ENCODE data around the gene GREB1L.

The GREB1L gene

DNA sequence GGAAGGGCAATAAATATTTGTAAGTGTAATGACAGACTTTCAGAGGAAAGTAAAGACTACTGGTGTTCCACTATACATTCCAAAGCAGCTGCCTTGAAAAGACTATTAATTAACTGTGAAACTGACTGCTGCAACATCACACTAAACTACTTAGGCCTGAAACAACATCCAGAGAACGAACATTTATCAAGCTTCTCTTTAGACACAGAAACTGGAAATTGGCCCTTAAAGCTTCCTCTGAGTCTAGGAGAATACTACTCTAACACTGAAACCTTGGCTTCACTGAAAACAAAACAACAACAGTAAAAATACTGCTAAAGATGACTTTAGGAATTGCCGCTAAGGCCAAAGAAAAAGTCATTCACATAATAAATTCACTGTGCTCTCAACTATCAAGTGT lies 283.9 kb downstream of the GREB1L start:
- Histone ChIP-seq H3K27me3 (replicated peaks; ENCODE audit: control insufficient read depth, insufficient read depth, low read length) (no peaks in the 10 kb centered on the region), H3K9ac (ENCODE audit: low read length) (no peak overlapping the region), H3K4me3 (ENCODE audit: low read length) (no peak overlapping the region), H3K36me3 (ENCODE audit: control insufficient read depth, insufficient read depth, low read length, severe bottlenecking) (peaks cover 61% of the 10 kb centered on the region), H3K4me1 (ENCODE audit: control insufficient read depth, insufficient read depth, low read length) (no peaks in the 10 kb centered on the region), H3K9me3 (ENCODE audit: control insufficient read depth, low read length) (no peaks in the 10 kb centered on the region)
- DNase-seq (ENCODE audit: low read depth) = no peak

DNA sequence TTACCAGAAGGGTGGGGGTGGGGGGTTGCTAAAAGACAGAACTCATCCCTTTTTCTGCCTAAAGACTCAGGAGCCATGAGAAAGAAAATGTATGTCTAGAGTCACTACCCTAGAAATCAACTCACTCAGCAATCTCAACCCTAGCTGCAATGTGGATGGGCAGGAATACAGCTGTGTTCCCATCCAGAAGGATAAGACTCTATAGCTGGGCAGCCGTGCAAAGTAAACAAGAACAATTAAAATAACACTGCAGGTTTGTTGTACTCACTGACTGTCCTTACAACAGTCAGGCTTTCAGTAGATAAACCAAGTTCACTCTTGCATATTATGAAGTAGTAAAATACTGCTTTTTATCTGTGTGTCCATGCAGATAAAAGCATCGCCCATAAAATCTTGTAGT lies 284.4 kb downstream of the GREB1L start:
- Histone ChIP-seq H3K4me1 (ENCODE audit: control insufficient read depth, insufficient read depth, low read length) (no peaks in the 10 kb centered on the region), H3K36me3 (ENCODE audit: control insufficient read depth, insufficient read depth, low read length, severe bottlenecking) (peaks cover 61% of the 10 kb centered on the region), H3K9me3 (ENCODE audit: control insufficient read depth, low read length) (no peaks in the 10 kb centered on the region), H3K27me3 (replicated peaks; ENCODE audit: control insufficient read depth, insufficient read depth, low read length) (no peaks in the 10 kb centered on the region), H3K9ac (ENCODE audit: low read length) (no peak overlapping the region), H3K4me3 (ENCODE audit: low read length) (no peak overlapping the region)
- no peak for DNase-seq (ENCODE audit: low read depth)

DNA sequence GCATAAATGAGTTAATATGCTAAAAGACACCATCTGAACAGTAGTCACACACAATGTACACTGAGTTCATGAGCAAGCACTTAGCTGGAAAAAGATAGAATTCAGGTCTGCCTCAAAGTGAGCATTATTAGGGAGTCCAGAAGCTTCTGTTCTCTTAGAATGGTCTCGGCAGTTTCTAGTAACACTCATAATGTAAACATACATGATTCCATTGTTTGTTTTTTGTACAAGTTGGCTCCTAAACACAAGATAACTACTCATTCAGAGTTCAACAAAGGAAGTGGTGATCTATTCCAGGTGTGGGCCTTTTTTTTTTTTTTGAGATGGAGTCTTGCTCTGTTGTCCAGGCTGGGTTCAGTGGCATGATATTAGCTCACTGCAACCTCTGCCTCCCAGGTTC lies 292.3 kb downstream of the GREB1L start:
- H3K9ac ChIP-seq (ENCODE audit: low read length) = no peak overlapping the region
- no peaks in the 10 kb centered on the region for H3K4me1 ChIP-seq (ENCODE audit: control insufficient read depth, insufficient read depth, low read length)
- no peak overlapping the region for H3K4me3 ChIP-seq (ENCODE audit: low read length)
- DNase-seq (ENCODE audit: low read depth) = no peak
- H3K27me3 ChIP-seq (replicated peaks; ENCODE audit: control insufficient read depth, insufficient read depth, low read length) = no peaks in the 10 kb centered on the region
- no peaks in the 10 kb centered on the region for H3K9me3 ChIP-seq (ENCODE audit: control insufficient read depth, low read length)
- peaks cover 72% of the 10 kb centered on the region for H3K36me3 ChIP-seq (ENCODE audit: control insufficient read depth, insufficient read depth, low read length, severe bottlenecking)

DNA sequence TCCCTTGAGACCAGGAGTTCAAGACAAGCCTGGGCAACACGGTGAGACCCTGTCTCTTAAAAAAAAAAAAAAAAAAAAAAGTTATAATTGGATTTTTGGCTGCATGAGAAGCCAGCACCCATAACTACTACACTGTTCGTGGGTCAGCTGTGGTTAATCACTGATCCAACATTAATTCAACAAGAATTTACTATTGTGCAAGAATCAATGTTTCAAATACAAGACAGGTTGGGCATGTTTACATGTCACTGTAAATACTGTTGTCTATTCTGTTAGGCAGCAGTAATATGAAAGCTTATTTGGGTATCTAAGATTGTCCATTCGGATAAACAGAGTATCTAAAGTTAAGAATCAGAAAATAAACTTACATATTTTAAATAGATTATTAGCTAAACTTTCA lies 296.2 kb downstream of the GREB1L start:
- H3K9ac ChIP-seq (ENCODE audit: low read length) = no peak overlapping the region
- no peak for DNase-seq (ENCODE audit: low read depth)
- H3K4me3 ChIP-seq (ENCODE audit: low read length) = no peak overlapping the region
- no peaks in the 10 kb centered on the region for H3K27me3 ChIP-seq (replicated peaks; ENCODE audit: control insufficient read depth, insufficient read depth, low read length)
- peaks cover 58% of the 10 kb centered on the region for H3K36me3 ChIP-seq (ENCODE audit: control insufficient read depth, insufficient read depth, low read length, severe bottlenecking)
- no peaks in the 10 kb centered on the region for H3K4me1 ChIP-seq (ENCODE audit: control insufficient read depth, insufficient read depth, low read length)
- no peaks in the 10 kb centered on the region for H3K9me3 ChIP-seq (ENCODE audit: control insufficient read depth, low read length)

- no peaks in the 10 kb centered on the region for H3K27me3 ChIP-seq (replicated peaks; ENCODE audit: control insufficient read depth, insufficient read depth, low read length)
- H3K36me3 ChIP-seq (ENCODE audit: control insufficient read depth, insufficient read depth, low read length, severe bottlenecking) = peaks cover 34% of the 10 kb centered on the region
- DNase-seq (ENCODE audit: low read depth) = no peak
- no peak overlapping the region for H3K9ac ChIP-seq (ENCODE audit: low read length)
- H3K4me3 ChIP-seq (ENCODE audit: low read length) = no peak overlapping the region
- no peaks in the 10 kb centered on the region for H3K4me1 ChIP-seq (ENCODE audit: control insufficient read depth, insufficient read depth, low read length)
- H3K9me3 ChIP-seq (ENCODE audit: control insufficient read depth, low read length) = no peaks in the 10 kb centered on the region
These were observed 304.4 kb downstream of the GREB1L start for GRCh38 chr18:21546423-21546822.

DNA sequence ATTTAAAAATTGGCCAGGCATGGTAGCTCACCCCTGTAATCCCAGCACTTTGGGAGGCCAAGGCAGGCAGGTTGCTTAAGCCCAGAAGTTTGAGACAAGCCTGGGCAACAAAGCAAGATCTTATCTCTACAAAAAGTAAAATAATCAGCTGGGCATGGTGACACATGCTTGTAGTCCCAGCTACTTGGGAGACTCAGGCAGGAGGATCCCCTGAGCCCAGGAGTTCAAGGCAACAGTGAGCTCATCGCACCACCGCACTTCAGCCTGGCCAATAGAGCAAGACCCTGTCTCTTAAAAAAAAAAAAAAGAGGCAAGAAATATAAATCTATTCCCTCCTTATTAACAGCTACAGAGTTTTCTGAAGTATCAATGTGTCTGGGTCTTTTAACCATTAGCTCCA lies 306.6 kb downstream of the GREB1L start:
- Histone ChIP-seq H3K9me3 (ENCODE audit: control insufficient read depth, low read length) (no peaks in the 10 kb centered on the region), H3K9ac (ENCODE audit: low read length) (no peak overlapping the region), H3K27me3 (replicated peaks; ENCODE audit: control insufficient read depth, insufficient read depth, low read length) (no peaks in the 10 kb centered on the region), H3K36me3 (ENCODE audit: control insufficient read depth, insufficient read depth, low read length, severe bottlenecking) (peaks cover 29% of the 10 kb centered on the region), H3K4me1 (ENCODE audit: control insufficient read depth, insufficient read depth, low read length) (no peaks in the 10 kb centered on the region), H3K4me3 (ENCODE audit: low read length) (no peak overlapping the region)
- no peak for DNase-seq (ENCODE audit: low read depth)

DNA sequence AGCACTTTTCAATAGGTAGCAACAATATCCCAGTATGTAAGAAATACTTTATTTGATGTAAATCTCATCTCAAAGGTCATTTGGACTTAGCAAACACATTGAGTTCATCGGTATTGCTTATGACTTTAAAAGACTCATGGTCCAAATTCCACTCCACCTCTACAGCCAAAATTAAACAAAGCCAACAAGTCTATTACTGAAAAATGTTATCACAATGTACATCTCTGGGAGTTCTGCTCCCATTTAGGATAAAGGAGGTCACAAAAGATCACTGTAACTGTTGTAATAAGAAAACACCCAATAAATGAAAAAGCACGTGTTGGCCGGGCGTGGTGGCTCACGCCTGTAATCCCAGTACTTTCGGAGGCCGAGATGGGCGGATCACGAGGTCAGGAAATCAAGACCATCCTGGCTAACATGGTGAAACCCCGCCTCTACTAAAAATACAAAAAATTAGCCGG lies 308.5 kb downstream of the GREB1L start:
- no peak overlapping the region for H3K9ac ChIP-seq (ENCODE audit: low read length)
- H3K27me3 ChIP-seq (replicated peaks; ENCODE audit: control insufficient read depth, insufficient read depth, low read length) = no peaks in the 10 kb centered on the region
- no peak overlapping the region for H3K4me3 ChIP-seq (ENCODE audit: low read length)
- no peaks in the 10 kb centered on the region for H3K4me1 ChIP-seq (ENCODE audit: control insufficient read depth, insufficient read depth, low read length)
- DNase-seq (ENCODE audit: low read depth) = no peak
- H3K36me3 ChIP-seq (ENCODE audit: control insufficient read depth, insufficient read depth, low read length, severe bottlenecking) = peaks cover 29% of the 10 kb centered on the region
- no peaks in the 10 kb centered on the region for H3K9me3 ChIP-seq (ENCODE audit: control insufficient read depth, low read length)

GRCh38 chr18:21557607-21558253 lies 315.7 kb downstream of the GREB1L start:
- Histone ChIP-seq H3K36me3 (ENCODE audit: control insufficient read depth, insufficient read depth, low read length, severe bottlenecking) (peaks cover 47% of the 10 kb centered on the region), H3K9ac (ENCODE audit: low read length) (no peak overlapping the region), H3K9me3 (ENCODE audit: control insufficient read depth, low read length) (no peaks in the 10 kb centered on the region), H3K4me3 (ENCODE audit: low read length) (no peak overlapping the region), H3K4me1 (ENCODE audit: control insufficient read depth, insufficient read depth, low read length) (peaks cover 2% of the 10 kb centered on the region), H3K27me3 (replicated peaks; ENCODE audit: control insufficient read depth, insufficient read depth, low read length) (no peaks in the 10 kb centered on the region)
- DNase-seq (ENCODE audit: low read depth) = no peak

DNA sequence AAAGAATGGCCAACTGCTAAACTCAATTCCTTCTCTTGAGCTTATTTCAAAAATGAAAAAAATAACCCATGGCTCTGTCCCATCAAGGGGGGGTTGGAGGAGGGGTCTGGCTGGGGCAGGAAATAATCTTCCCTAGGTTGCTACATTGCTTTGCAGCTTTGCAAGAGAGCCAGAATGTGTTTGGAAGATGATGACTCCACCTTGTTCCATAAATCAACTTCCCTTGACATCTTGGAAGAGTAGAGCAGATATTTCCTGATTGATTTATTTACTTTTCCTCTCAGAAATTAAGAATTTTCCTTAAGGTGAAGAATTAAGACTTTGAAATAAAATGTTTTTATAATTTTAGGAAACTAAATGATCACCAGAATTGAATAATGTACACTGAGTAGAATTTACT lies 317.2 kb downstream of the GREB1L start:
- no peaks in the 10 kb centered on the region for H3K9me3 ChIP-seq (ENCODE audit: control insufficient read depth, low read length)
- H3K9ac ChIP-seq (ENCODE audit: low read length) = no peak overlapping the region
- no peak overlapping the region for H3K4me3 ChIP-seq (ENCODE audit: low read length)
- DNase-seq (ENCODE audit: low read depth) = no peak
- peaks cover 54% of the 10 kb centered on the region for H3K36me3 ChIP-seq (ENCODE audit: control insufficient read depth, insufficient read depth, low read length, severe bottlenecking)
- no peaks in the 10 kb centered on the region for H3K27me3 ChIP-seq (replicated peaks; ENCODE audit: control insufficient read depth, insufficient read depth, low read length)
- peaks cover 2% of the 10 kb centered on the region for H3K4me1 ChIP-seq (ENCODE audit: control insufficient read depth, insufficient read depth, low read length)

DNA sequence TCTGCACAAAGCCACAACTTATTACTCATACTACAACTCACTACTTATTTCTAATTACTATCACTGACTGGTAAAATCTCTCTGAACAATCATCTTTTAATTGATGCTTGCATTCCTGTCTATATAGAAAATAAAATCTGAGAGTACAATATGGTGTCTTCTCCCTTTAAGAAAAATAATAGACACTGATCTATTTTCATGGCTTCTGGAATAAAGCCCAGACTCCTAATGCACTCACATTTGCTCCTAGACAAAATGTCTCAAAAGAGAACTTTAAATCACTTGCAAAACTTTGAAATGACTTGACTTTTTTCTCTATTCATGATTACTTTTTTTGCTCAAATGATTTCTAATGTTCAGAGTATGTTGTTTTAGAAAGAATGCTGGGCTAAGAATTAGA lies 329.7 kb downstream of the GREB1L start:
- H3K9me3 ChIP-seq (ENCODE audit: control insufficient read depth, low read length) = no peaks in the 10 kb centered on the region
- H3K27me3 ChIP-seq (replicated peaks; ENCODE audit: control insufficient read depth, insufficient read depth, low read length) = no peaks in the 10 kb centered on the region
- H3K9ac ChIP-seq (ENCODE audit: low read length) = peak overlapping the region; percentile 19
- no peak overlapping the region for H3K4me3 ChIP-seq (ENCODE audit: low read length)
- DNase-seq (ENCODE audit: low read depth) = peak; percentile 33
- H3K36me3 ChIP-seq (ENCODE audit: control insufficient read depth, insufficient read depth, low read length, severe bottlenecking) = peaks cover 59% of the 10 kb centered on the region
- H3K4me1 ChIP-seq (ENCODE audit: control insufficient read depth, insufficient read depth, low read length) = peaks cover 14% of the 10 kb centered on the region
